GM19035 (cell line): ENCODE results near the gene CYB5R3.
"Not testable (repeated sequence)": the region's sequence is repeated elsewhere in the genome, so short reads cannot be mapped to it uniquely, and the experiment has no call there.

Source experiments
- ATAC-seq: cut with Tn5 transposase; IDR thresholded peaks from one replicate; pipeline ENCODE4 v1.9.1; 2021; ENCODE audit not compliant: unreplicated experiment

The CYB5R3 gene

DNA sequence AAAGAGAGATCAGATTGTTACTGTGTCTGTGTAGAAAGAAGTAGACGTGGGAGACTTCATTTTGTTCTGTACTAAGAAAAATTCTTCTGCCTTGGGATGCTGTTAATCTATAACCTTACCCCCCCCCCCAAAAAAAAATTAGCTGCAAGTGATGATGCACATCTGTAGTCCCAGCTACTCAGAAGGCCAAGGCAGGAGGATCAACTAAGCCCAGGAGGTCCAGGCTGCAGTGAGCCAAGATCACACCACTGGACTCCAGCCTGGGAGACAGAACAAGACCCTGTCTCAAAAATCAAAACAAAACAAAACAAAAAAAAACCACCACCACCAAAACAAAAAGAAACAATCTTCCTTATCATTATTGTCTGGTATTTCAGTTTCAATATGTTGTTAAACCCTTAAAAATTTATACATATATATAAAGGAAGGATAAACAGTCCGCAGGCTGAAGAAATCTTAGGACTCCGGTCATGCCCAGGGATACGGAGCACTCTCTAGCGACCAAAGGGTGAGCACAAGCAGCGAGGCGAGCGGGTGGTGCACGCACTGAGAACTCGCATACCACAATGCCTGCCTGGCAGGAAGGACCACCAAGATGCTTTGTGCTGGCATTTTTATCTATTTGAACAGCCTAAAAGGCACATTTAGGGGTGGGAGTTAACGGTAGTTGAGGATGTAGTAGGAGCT is 40.9 kb downstream of the CYB5R3 start:
- ATAC-seq, result no peak

DNA sequence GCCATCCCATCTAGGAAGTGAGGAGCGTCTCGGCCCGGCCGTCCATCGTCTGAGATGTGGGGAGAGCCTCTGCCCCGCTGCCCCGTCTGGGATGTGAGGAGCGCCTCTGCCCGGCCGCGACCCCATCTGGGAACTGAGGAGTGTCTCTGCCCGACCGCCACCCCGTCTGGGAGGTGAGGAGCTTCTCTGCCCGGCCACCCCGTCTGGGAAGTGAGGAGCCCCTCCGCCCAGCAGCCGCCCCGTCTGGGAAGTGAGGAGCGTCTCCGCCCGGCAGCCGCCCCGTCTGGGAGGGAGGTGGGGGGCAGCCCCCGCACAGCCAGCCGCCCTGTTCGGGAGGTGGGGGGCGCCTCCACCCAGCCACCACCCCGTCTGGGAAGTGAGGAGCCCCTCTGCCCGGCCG is 41.6 kb downstream of the CYB5R3 start:
- ATAC-seq, result not testable (repeated sequence)

DNA sequence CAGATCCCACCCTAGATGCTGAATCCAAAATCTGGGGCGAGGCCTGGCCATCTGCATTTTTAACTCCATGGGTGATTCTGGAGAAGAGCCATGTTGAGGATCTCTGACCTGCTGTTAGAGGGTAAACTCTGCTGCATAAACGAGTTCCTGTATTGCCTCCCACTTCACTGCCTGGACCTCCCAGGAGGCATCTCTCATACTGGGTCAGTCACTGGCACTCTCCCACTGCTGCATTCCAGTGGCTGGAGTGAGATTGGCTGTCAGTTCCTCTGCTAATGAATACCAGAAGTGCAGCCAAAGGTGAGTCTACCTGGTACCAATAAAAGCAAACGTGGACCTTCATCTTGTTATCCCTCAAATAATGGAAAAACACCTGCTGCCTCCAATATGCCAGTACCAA is 44.8 kb downstream of the CYB5R3 start:
- no peak for ATAC-seq

DNA sequence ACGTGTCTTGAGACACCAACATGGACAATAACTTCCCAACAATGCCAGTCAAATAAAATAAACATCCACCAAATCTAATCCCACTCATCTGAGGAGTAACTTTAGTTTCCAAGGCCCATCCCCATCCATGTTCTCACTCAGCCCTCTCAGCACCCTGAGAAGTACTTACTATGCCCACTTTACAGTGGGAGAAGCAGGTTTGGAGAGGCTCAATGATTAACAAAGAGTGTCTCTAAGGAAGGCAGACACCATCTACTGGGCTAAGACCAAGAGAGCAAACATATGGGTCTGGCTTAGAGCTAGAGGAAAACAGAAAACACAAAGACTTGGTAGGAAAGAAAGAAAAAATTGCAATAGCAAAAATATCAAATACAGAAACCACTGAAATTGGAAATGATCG is 45.8 kb downstream of the CYB5R3 start:
- no peak for ATAC-seq

DNA sequence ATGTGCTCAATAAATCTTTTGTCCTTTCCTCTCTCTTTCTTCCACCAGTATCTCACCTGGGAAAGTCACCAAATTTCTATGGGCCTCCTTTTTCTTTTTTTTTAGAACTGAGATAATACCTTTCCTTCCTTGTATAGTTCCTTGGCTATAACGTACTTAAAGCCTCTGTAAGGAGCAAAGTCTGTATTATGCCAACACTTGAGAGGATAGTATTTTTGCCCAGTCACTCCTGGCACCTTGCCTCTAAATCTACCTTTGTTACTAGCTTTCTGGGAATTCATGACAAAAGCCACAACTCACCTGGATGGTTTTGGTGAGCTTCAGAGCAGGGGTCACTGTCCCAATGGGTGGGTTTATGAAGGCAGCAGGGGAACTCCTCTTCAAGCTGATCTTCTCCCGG is 46.7 kb downstream of the CYB5R3 start:
- no peak for ATAC-seq

DNA sequence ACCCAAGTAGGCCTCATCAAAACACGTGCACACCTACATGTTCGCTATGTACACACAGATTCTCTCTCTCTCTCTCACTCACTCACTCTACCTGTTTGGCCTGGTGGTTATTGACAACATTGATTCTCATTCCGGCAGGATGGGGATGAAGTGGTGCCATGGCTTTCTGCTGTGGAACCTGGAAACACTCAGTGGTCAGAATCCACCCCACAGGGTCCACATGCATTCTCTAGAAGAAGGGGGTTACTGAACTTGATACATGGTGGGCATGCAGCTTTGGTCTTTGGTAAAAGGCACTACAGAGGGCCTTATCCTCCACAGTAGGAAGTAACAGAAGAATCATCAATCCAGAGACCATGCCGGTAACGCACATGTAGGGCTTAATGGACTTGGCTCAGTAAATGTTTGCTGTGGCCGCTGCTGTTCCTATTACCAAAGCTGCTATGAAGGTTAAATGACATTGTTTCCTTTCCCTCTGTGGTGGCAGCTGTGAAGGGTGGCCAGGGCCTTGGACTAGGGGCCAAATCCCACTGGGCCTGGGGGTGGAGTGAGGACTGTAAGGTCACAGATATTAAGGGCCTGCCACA is 47.2 kb downstream of the CYB5R3 start:
- ATAC-seq, result no peak

DNA sequence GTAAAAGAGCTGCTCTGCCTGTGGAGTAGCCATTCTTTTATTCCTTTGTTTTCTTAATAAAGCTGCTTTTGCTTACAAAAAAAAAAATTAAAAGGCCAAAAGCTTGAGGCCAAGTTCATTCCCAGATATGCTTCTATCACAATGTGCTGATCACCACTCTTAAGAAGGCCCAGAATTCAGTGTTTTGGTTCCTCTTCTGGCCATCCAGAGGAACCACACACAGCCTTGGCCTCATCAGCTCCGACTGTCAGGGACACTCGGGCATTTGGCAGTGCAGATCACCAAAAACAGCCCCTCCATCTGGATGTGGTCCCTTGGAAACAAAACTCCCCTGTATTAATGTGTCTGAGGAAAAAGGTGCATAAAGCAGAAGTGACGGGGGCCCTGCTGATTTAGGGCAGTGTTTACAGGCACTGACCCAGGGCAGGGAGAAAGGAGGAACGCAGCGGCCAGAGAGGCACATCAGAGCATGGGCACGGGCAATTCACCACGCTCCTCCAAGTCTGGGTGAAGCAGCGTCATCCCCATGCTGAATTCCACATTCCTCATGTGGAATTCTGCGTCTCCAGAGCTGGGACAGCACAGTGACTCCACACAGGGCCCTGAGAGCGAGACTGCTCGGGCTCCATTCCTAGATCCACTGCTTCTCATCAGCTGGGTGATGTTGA is 52.2 kb downstream of the CYB5R3 start:
- ATAC-seq, result no peak

DNA sequence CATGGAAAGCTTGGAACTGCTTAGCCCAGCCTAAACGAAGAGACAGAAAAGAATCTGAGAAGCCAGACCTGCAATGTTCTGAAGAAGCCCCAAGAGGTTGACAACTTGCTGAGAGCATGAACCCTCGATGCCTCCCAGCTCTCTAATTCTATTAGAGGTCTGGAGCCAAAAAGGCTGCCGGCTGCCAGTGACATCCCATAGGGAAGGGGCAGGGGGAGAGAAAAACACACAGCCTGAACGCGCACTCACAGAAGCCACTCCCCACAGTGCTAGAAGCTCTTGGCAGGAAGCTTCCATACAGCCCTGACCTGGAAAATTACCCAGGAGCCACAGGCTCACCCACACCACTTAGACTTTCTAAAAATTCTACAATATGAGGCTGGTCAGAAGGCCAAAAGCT is 52.9 kb downstream of the CYB5R3 start:
- ATAC-seq, result no peak

DNA sequence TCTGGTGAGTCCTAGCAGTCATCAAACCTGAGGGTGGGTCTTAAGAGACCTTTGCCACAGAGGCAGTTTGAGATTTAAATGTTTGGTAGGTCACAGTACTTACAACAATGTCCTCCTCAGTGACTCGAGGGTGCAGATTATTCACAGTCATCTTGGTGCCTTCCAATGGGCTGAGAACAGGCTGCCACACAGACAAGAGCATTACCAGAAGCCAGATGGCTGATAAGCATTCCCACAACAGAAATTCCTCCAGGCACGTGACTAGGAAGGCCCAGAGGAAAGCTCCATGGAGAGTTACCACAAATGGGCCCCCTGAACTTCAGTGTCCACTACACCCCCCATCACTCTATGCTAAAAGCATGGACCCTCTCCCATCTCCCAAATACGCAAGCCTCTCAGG is 53.8 kb downstream of the CYB5R3 start:
- ATAC-seq, result no peak

DNA sequence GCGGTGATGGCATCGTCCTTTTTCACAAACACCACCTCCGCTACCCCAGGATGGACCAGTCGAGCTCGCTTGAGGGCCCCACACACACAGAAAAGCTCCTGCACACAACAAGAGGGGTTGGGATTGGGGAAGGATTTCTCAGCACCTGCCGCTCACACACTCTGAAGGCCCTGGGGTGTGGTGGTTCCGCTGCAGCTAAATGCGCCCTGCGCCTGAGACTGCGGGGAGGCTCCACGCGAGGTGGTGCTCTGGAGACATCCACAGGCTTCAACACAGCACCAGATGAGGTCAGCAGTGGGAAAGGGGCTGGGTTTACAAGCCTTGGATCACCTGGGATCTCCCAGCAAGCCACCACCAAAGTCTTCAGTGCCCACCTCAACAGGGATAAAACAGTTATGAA is 57.2 kb downstream of the CYB5R3 start:
- ATAC-seq, result no peak

DNA sequence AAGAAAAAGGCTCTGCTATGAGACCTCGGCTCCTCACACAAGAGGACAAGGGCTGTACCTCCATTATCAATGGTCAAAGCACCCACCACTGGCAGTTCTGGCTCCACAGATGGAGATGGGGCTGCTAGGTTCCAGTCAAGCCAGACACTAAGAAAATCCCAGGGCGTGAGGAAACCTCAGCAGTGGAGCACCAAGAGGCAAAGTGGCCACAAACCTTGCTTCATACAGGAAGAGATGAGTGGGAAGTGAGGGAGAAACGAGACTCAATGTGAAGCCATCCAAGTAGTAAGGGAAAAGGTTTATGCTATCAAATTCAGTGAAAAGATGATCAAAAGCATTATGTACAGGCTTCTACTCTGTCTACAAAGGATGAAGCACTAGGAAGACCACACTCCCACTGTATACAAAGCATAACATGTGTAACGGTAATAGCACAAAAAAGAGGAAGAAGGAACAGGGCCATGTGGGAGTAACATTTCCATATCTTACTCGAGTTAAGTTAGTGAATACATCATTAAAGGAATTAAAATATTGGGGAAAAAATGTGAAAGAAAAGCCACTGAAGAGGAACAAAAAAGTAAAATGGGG is 61.5 kb downstream of the CYB5R3 start:
- no peak for ATAC-seq

DNA sequence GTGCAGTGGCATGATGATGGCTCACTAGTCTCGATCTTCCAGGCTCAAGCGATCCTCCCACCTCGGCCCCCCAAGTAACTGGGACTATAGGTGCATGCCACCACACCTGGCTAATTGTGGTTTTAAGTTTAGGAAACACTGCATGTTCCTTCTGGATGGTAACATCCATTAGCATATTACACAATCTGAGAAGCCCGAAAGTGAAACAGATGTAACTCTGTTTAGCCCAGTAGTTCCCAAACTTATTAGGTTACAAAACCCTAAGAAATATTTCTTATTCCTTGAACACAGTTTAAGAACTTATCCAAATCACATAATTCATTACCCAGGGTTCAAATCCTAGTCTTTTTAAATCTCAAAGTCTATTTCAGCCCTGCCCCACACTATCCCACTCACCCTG is 62.8 kb downstream of the CYB5R3 start:
- no peak for ATAC-seq

DNA sequence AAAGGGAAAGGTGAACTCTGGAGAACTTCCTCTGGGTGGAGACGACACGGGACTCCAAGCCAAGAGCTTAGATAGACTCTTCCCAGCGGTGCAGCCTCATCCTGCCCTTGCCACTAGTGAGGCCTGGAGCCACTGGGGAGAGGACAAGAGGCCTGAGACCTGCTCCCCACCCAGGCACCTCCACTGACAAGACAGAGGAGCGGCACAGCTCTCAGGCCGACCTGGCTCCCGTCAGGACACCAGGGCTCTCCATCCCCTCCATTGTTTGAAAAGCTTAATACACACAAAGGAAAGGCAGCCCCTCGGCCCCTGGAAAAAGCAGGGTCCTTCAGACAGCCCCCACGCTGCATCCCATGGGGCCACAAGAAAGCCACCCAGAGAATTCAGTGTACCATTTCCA is 64.1 kb downstream of the CYB5R3 start:
- ATAC-seq, result no peak

DNA sequence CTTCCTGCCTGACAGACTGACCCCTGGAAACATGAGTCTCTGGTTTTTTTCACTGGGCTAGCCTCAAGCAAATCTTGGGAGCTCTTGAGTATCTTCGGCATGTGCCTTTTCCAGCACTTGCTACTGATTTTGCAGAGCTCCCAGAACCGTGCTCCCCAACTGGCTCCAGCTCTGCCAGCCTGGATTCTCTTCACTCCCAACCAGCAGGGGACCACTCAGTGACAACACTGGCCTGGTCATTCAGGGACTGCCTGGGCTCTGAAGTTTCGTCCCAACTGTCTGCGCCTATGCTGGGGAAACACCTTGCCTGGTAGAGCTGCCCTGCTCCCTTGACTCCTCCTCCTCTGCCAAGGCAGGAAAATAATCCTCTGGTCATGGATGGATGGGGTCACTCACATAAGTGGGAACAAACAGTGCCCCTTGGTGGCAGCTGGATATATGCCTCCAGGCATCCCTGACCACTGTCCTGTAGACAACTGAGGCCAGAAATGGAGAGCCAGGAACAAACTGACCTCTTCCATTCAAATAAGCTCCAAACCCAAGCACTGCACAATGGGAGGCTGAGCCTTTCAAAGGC is 64.7 kb downstream of the CYB5R3 start:
- no peak for ATAC-seq

DNA sequence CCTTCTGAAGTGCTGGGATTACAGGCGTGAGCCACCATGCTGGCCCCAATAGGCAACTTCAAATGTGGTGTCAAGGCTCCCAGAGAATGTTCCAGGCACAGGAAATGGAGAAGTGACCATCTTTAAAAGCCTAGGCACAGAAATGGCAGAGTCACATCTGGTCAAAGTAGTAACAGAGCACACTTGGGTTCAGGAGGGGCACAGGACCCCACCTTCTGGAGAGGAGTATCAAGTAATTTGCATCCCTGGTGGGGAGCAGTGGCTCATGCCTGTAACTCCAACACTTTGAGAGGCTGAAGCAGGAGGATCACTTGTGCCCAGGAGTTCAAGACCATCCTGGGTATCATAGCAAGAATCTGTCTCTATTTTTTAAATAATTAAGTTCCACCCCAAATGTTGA is 66.2 kb downstream of the CYB5R3 start:
- ATAC-seq, result no peak

DNA sequence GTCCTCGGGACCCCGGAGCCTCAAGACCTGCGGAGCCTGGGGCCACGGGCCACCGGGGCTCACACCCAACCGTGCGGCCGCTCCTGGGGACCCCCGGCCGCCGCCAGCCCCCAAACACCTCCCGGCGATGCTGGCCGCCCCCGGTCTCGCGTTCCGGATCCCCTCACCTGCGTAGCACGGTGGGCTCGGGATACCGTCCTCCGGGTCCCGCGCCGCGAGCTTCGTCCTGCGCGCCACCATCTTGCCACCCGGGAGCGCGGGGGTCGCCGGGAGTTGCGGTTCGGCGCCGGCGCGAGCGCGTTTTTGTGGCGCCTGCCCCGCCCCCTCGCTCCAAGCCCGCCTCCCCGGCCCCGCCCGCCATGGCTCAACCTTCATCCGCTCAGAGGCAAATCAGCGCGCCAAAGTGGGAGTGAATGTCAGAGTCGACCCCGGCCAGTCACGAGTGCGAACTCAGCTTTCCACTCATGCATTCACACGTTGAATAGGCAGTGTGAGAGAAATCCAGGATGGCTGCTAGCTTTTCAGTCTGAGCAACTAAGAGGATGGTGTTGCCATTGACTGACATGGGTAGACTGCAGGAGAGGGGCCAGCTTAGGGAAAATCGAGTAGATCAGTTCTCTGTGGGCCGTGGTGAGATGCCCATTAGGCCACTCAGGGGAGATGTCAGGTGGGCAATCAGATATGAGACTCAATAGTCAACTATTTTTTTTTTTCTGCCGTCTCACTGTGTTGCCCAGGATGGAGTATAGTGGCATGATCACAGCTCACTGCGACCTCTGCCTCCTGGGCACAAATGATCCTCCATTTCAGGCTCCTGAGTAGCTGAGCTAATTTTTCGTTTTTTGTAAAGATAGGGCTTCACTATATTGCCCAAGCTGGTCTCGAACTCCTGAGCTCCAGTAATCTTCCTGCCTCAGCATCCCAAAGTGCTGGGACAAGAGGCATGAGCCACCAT is 67.2 kb downstream of the CYB5R3 start:
- ATAC-seq, result peak; percentile 70

DNA sequence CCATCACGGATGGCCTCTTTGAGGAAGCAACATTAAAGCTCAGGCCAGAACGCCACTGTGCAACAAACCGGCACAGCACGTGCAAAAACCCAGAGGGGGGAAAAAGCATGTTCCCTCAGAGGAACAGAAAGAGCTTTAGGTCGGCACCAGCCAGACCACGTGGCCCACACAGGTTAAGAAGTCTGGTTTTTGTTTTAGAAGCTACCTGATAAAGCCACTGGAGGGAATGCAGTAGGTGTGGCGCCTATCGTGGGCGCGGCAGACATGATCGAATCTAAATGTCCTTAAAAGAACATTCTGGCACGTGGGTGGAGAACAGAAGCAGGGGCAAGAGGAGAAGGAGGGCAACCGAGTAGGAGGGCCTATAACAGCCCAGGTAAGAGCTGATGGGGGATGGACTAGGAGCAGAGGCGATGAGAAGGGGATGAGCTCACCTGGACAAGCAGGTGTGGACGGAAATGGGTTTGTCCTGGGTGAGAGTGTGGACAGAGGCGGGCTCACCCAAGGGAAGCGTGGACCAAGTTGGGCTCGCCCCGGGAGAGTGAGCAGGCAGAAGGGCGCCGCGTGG is 67.9 kb downstream of the CYB5R3 start:
- peak; percentile 29 for ATAC-seq

DNA sequence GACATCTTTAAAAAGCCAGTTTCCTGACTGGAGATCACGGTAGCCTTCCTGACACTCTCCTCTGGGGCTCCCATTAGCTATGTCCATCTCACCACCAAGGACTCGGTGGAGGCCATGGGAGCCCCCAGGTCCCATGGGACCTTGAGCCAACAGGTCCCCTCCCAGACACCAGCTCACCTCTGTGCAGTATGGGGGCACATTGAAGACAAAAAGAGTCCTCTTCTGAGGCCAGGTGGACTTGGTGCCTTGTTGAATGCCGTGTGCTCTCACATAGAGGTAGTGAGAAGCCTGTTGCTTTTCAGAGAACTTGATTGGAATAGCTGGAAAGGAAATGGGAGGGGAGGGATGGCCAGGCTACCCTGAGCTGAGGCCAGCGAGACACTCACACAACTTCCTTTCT is 69.2 kb downstream of the CYB5R3 start:
- ATAC-seq, result not testable (repeated sequence)

DNA sequence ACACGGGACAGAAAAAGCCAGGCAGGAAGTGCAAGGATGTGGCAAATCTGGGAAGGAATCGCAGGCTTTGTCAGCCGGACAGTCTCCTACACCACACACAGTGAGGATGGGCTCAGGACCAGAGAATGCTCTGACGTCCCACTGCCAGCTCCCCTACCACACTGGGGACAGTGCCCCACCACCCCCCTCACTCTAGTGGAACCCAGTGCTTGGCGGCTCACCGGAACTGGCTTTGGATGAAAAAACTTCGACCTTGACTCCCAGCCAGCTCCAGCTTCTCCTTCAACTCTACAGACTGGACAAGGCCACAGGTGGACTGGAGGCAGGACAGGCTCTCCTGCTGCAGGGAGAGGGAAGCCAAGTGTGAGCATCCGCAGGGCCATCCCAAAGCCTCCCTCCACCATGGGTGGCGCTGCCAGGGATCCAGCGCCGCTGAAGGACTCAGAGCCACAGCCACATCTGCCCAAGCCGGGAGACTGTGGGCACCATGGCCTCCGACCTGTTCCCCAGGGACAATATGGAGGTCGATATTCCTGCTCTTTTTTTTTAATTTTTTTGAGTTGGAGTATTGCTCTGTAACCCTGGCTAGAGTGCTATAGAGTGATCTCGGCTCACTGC is 71.5 kb downstream of the CYB5R3 start:
- ATAC-seq, result no peak

DNA sequence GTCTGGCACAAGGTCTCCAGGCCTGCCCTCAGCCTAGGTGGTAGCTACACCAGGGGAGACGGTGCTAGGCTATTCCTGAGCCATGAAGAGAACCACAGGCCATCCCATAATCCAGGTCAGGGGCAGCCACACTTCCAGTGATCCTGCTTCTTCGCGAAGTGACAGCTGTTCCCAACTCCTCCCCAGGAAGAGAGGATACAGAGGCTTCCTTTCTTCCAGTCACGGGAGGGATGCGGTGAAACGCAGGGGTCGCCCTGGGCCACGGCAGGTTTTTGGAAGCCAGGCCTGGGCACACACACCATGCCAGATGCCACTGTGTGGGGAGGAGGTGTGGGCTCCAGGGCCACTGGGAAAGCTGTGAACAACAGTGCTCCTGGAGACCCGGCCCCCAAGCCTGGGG is 72.1 kb downstream of the CYB5R3 start:
- ATAC-seq, result not testable (repeated sequence)
